Measurements from ENCODE around the gene TEC.

DNA sequence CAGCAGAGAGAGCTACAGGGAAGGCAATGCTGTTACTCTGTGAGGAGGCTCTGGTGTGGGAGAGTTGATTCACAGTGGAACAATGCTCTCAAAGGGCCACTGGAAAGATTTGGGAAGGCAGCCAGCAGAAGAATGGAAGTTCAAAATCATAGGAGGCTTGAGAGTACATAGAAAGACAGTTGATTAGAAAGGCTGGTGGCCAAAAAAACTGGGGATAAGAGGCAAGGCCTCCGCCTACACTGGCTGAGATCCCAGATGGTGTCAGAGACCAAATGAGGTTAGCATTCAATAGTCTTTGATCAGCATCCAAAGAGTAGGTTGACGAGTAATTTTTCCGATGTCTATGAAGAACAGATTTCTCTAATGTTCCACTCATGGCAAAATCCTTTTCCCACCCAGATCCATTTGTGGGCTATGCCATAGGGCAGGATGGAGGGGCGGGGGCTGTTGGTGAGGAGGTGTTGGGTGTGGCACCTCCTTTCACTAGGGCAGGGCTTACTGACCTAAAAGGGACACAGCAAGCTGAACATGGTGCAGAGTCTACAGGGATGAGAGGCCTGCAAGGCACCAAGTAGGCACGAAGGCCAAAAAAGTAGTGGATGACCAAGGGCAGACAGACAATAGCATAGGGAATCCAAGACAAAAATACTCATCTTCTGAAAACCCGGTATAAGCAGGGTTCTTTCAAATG lies 15.1 kb downstream of the TEC start:
- TF ChIP-seq, protein P1, sequence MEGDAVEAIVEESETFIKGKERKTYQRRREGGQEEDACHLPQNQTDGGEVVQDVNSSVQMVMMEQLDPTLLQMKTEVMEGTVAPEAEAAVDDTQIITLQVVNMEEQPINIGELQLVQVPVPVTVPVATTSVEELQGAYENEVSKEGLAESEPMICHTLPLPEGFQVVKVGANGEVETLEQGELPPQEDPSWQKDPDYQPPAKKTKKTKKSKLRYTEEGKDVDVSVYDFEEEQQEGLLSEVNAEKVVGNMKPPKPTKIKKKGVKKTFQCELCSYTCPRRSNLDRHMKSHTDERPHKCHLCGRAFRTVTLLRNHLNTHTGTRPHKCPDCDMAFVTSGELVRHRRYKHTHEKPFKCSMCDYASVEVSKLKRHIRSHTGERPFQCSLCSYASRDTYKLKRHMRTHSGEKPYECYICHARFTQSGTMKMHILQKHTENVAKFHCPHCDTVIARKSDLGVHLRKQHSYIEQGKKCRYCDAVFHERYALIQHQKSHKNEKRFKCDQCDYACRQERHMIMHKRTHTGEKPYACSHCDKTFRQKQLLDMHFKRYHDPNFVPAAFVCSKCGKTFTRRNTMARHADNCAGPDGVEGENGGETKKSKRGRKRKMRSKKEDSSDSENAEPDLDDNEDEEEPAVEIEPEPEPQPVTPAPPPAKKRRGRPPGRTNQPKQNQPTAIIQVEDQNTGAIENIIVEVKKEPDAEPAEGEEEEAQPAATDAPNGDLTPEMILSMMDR (conservative IDR thresholded peaks at IDR 0.05; ENCODE audit: low read length), result no peak
- TF ChIP-seq EZH2phosphoT487 (IDR thresholded peaks at IDR 0.05; ENCODE audit: borderline replicate concordance, low read depth, low read length), result no peak
